Measurements from ENCODE around the gene CERS3. TPM values are rescaled to one million over a fixed set of nuclear protein-coding genes. Genes with fewer than 3 reads are reported as not detected.

Gene CERS3
- total and polyA plus RNA-seq, 3 donors from 2014 or later: 13.4 to 48.6 (median 17.8) TPM

- intact Hi-C loops (cut with DNase I; ENCODE audit: low total_unique reads): no loop called here
- Histone ChIP-seq H3K27me3 (no peaks in the 10 kb centered on the region), H3K27ac (no peak overlapping the region), H3K9me3 (no peaks in the 10 kb centered on the region), H3K4me1 (peaks cover 6% of the 10 kb centered on the region), H3K4me3 (no peak overlapping the region), H3K36me3 (ENCODE audit: low read depth, missing control alignments) (no peaks in the 10 kb centered on the region)
- no peak for DNase-seq
- WGBS, 2 donors: 73 to 81% methylated on average over 5 of the region's 5 CpGs
- TF ChIP-seq, protein P1, sequence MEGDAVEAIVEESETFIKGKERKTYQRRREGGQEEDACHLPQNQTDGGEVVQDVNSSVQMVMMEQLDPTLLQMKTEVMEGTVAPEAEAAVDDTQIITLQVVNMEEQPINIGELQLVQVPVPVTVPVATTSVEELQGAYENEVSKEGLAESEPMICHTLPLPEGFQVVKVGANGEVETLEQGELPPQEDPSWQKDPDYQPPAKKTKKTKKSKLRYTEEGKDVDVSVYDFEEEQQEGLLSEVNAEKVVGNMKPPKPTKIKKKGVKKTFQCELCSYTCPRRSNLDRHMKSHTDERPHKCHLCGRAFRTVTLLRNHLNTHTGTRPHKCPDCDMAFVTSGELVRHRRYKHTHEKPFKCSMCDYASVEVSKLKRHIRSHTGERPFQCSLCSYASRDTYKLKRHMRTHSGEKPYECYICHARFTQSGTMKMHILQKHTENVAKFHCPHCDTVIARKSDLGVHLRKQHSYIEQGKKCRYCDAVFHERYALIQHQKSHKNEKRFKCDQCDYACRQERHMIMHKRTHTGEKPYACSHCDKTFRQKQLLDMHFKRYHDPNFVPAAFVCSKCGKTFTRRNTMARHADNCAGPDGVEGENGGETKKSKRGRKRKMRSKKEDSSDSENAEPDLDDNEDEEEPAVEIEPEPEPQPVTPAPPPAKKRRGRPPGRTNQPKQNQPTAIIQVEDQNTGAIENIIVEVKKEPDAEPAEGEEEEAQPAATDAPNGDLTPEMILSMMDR (IDR thresholded peaks at IDR 0.05): no peak
- TF ChIP-seq POLR2A (IDR thresholded peaks at IDR 0.05): no peak
Observed at GRCh38 chr15:100516643-100517512, 11.9 kb downstream of the CERS3 start.

DNA sequence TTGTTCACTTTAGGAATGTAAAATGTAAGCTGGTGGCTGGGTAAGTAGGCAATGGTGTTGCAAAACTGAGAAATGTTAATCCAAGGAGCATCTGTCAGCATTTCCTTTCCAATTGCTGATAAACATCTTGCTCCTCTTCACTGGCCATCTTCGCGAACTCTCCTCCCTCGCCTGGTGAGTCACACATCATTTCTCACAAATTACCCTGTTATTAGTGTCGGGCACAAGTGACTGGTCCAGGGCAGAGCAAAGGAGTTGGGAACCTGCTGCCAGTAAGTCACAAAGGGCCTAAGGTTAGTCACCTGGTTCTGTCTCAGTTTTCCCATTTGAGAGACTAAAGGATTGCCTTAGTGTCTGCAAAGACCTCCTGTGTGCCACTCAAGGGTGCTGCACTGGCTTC is 13.0 kb downstream of the CERS3 start:
- Histone ChIP-seq H3K4me1 (peaks cover 6% of the 10 kb centered on the region), H3K36me3 (ENCODE audit: low read depth, missing control alignments) (no peaks in the 10 kb centered on the region), H3K27me3 (no peaks in the 10 kb centered on the region), H3K27ac (no peak overlapping the region), H3K9me3 (no peaks in the 10 kb centered on the region), H3K4me3 (no peak overlapping the region)
- no peak for DNase-seq
- WGBS, 2 donors: 84 to 86% methylated on average over 4 of the region's 4 CpGs
- intact Hi-C loops (cut with DNase I; ENCODE audit: low total_unique reads): no loop called here
- TF ChIP-seq, protein P1 (IDR thresholded peaks at IDR 0.05): no peak
- TF ChIP-seq POLR2A (IDR thresholded peaks at IDR 0.05): no peak

GRCh38 chr15:100508641-100509300 is 20.0 kb downstream of the CERS3 start:
- Histone ChIP-seq H3K27ac (no peak overlapping the region), H3K4me1 (no peaks in the 10 kb centered on the region), H3K9me3 (no peaks in the 10 kb centered on the region), H3K27me3 (no peaks in the 10 kb centered on the region), H3K36me3 (ENCODE audit: low read depth, missing control alignments) (no peaks in the 10 kb centered on the region), H3K4me3 (no peak overlapping the region)
- intact Hi-C loops (cut with DNase I; ENCODE audit: low total_unique reads): no loop called here
- TF ChIP-seq, protein P1 (IDR thresholded peaks at IDR 0.05): no peak
- TF ChIP-seq POLR2A (IDR thresholded peaks at IDR 0.05): no peak
- DNase-seq: no peak
- WGBS, 2 donors: 60 to 65% methylated on average over 7 of the region's 7 CpGs

DNA sequence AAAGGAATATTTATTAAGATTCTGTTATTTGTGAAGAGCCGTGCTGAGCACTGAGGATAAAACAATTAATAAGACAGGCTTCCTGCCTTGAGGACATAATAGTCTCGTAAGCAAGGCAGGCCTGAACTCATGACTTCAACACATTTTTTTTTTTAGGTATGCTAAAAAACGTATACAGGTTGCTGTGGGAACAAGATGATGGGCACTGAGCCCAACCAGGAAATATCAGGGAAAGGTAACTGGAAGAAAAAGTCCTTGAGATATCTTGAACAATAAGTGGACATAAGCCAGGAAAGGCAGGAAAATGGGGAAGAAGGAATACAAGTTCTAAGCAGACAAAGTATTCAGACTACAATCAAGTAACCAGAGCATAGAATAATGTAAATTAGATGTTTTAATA is 26.1 kb downstream of the CERS3 start:
- Histone ChIP-seq H3K4me1 (no peaks in the 10 kb centered on the region), H3K27ac (no peak overlapping the region), H3K36me3 (ENCODE audit: low read depth, missing control alignments) (no peaks in the 10 kb centered on the region), H3K9me3 (no peaks in the 10 kb centered on the region), H3K4me3 (no peak overlapping the region), H3K27me3 (no peaks in the 10 kb centered on the region)
- intact Hi-C loops (cut with DNase I; ENCODE audit: low total_unique reads): no loop called here
- WGBS, 2 donors: 73 to 77% methylated on average over 3 of the region's 3 CpGs
- DNase-seq: no peak
- TF ChIP-seq, protein P1 (IDR thresholded peaks at IDR 0.05): no peak
- no peak for TF ChIP-seq POLR2A (IDR thresholded peaks at IDR 0.05)
